Measurements from ENCODE around the gene TBX5.

Gene TBX5

DNA sequence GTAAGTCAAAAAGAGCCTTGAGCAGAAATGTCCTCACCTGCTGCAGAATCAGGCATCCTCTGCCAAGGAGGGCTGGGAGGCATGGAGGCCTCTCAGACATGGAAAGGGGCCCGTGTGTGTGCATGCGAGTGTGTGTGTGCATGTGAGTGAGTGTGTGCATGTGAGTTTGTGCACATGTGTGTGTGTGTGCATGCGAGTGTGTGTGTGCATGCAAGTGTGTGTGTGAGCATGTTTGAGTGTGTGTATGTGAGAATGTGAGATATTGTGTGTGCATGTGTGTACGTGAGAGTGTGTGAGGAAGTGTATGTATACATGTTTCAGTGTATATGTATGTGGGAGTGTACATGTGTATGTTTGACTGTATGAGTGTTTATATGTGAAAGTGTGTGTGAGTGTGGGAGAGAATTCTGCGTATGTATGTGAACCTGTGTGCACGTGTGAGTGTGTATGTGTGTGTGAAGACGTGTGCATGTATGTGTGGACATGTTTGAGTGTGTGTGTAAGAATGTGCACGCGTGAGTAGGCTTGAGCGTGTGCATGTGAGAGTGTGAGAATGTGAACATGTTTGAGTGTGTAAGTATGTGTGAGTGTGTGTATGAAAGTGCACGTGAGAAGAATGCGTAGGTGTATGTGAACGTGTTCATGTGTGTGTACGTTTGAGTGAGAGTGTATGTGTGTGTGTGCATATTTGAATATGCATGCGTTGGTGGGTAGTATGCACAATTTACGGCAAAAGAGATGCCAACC is 90.8 kb downstream of the TBX5 start:
- DNase-seq, result no peak

GRCh38 chr12:114314403-114314802 is 91.5 kb downstream of the TBX5 start:
- no peak for DNase-seq

DNA sequence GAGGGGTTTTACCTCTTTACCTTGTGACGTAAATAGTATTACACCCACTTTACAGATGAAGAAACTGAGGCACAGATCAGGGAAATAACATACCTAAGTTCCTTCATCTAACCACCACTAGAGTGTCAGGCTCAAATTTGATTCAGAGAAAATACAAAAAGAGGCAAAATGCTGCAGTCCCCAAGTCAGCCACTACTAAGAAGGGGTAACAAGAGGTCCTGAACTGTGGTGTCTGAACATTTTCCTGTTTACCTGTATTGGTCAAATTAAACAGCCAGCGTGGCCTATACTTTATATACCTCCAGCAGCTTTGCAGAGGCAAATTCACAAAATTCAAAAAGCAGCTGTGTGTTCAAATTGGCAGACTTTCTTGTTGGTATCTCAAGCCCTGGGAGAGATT is 92.0 kb downstream of the TBX5 start:
- DNase-seq, result no peak

- peak; percentile 84 for DNase-seq
Observed at GRCh38 chr12:114311974-114312373, 94.0 kb downstream of the TBX5 start.

DNA sequence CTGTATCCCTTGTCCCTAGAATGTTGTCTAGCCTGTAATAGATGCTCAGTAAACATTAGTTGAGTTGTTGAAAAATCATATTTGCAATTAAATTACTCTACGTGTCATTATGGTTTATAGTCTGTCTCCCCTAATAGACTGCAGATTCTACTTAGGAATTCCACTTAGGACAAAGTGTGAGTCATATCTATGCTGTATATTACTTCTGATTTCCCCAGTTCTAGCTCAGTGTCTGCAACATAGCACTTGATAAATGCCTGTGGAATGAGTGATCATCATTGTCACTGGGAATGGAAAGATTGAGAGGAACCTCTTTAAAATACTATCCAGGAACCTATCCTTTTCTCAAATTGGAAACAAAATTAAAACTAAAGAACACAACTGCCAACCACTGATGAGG is 99.3 kb downstream of the TBX5 start:
- no peak for DNase-seq

- DNase-seq, result no peak
Observed at GRCh38 chr12:114305446-114305845, 100.5 kb downstream of the TBX5 start.
